Measurements from ENCODE around the gene IGSF9. TPM values are rescaled to one million over a fixed set of nuclear protein-coding genes. Genes with fewer than 3 reads are reported as not detected.

IGSF9 gene
- total and polyA plus RNA-seq, 4 donors = 0.14 to 21.3 (median 16.1) TPM

- Histone ChIP-seq H3K4me3 (ENCODE audit: low read depth in 1 of 3, low read length in 3 of 3) (no peak overlapping the region), H3K36me3 (ENCODE audit: control insufficient read depth in 4 of 4, insufficient read depth in 3 of 4, low read depth in 1 of 4, low read length in 3 of 4) (peaks cover under 1 to 23% (median 12%) of the 10 kb centered on the region in 4 donors), H3K9me3 (ENCODE audit: control insufficient read depth in 4 of 4, low read length in 3 of 4) (no peaks in the 10 kb centered on the region), H3K4me1 (ENCODE audit: control insufficient read depth in 4 of 4, insufficient read depth in 4 of 4, low read length in 3 of 4) (peaks cover 0 to 3% (median 0%) of the 10 kb centered on the region in 4 donors), H3K9ac (ENCODE audit: low read depth in 1 of 2, low read length in 2 of 2) (no peak overlapping the region), H3K27ac (ENCODE audit: low read depth in 1 of 2, low read length in 2 of 2) (no peak overlapping the region), H3K27me3 (ENCODE audit: control insufficient read depth in 4 of 4, insufficient read depth in 4 of 4, low read length in 3 of 4) (no peaks in the 10 kb centered on the region)
- DNase-seq (ENCODE audit: low spot score) = no peak
- WGBS = 89% methylated on average over 10 of the region's 10 CpGs
- TF ChIP-seq FOXA2 (IDR thresholded peaks at IDR 0.05) (no peak), SP1 (IDR thresholded peaks at IDR 0.05) (no peak), CTCF (IDR thresholded peaks at IDR 0.05; ENCODE audit: low read depth, low read length, missing input control) (no peak), HNF4G (IDR thresholded peaks at IDR 0.05) (no peak), FOXA1 (IDR thresholded peaks at IDR 0.05) (no peak), ZBTB33 (IDR thresholded peaks at IDR 0.05) (no peak), ATF3 (IDR thresholded peaks at IDR 0.05) (no peak), HNF4A (conservative IDR thresholded peaks at IDR 0.05) (no peak)
These were observed 31.0 kb downstream of the IGSF9 start for GRCh38 chr1:159914252-159915018.

DNA sequence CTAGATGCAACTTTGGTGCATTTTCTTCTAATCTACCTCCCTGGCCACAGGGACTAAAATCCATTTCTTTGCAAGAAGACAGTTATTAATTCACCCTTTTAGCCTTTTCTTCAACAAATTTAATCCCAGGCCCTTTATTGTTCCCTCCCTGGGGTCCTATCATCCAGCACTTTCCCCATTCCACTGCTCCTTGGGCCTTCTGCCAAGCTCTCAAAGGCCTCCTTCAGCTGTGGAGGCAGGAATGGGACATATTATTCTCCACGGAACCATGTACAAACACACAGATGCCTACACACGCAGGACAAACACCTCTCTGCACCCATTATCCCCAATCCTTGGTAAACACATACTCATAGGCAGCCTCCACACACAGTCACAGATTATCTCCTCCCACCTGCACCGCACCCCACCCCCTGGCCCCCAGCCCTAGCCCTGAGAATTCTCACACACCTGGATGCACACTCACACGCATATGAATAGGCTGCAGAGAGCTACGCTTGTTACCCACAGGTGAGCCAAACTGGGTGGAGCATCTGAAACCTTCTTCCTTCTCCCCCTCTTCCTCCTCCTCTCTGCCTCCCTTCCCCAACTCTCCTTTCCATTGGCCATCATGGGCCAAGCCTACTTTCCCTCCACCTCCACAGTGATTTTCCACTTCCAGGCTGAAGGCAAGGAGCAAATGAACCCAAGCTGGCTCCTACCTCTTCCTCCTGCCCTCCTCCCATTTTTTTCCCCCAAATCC is 31.8 kb downstream of the IGSF9 start:
- DNase-seq (ENCODE audit: low spot score) = no peak
- TF ChIP-seq, protein P1, sequence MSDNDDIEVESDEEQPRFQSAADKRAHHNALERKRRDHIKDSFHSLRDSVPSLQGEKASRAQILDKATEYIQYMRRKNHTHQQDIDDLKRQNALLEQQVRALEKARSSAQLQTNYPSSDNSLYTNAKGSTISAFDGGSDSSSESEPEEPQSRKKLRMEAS (IDR thresholded peaks at IDR 0.05) = no peak
- TF ChIP-seq RXRA (IDR thresholded peaks at IDR 0.05) (no peak), GABPA (IDR thresholded peaks at IDR 0.05 in 1 of 2, conservative IDR thresholded peaks at IDR 0.05 in 1 of 2) (no peak), ATF3 (IDR thresholded peaks at IDR 0.05) (no peak), RAD21 (IDR thresholded peaks at IDR 0.05) (no peak), FOXA2 (IDR thresholded peaks at IDR 0.05) (no peak), SP1 (IDR thresholded peaks at IDR 0.05) (no peak), CTCF (IDR thresholded peaks at IDR 0.05; ENCODE audit: low read depth, low read length, missing input control) (no peak), FOXA1 (IDR thresholded peaks at IDR 0.05) (no peak)
- H3K27me3 ChIP-seq (ENCODE audit: control insufficient read depth in 4 of 4, insufficient read depth in 4 of 4, low read length in 3 of 4) = no peaks in the 10 kb centered on the region
- H3K4me3 ChIP-seq (ENCODE audit: low read depth in 1 of 3, low read length in 3 of 3) = no peak overlapping the region
- H3K36me3 ChIP-seq (ENCODE audit: control insufficient read depth in 4 of 4, insufficient read depth in 3 of 4, low read depth in 1 of 4, low read length in 3 of 4) = peaks cover 0 to 15% (median 6%) of the 10 kb centered on the region in 4 donors
- no peak overlapping the region for H3K27ac ChIP-seq (ENCODE audit: low read depth in 1 of 2, low read length in 2 of 2)
- 73% methylated on average over 5 of the region's 5 CpGs for whole genome bisulfite sequencing
- no peak overlapping the region for H3K9ac ChIP-seq (ENCODE audit: low read depth in 1 of 2, low read length in 2 of 2)
- H3K9me3 ChIP-seq (ENCODE audit: control insufficient read depth in 4 of 4, low read length in 3 of 4) = no peaks in the 10 kb centered on the region
- peaks cover 0 to 3% (median 0%) of the 10 kb centered on the region in 4 donors for H3K4me1 ChIP-seq (ENCODE audit: control insufficient read depth in 4 of 4, insufficient read depth in 4 of 4, low read length in 3 of 4)
